ENCODE measurements around the gene ALDOC.
A peak's percentile ranks its signal among the peaks of the same experiment; 100 is the strongest.

ALDOC gene

DNA sequence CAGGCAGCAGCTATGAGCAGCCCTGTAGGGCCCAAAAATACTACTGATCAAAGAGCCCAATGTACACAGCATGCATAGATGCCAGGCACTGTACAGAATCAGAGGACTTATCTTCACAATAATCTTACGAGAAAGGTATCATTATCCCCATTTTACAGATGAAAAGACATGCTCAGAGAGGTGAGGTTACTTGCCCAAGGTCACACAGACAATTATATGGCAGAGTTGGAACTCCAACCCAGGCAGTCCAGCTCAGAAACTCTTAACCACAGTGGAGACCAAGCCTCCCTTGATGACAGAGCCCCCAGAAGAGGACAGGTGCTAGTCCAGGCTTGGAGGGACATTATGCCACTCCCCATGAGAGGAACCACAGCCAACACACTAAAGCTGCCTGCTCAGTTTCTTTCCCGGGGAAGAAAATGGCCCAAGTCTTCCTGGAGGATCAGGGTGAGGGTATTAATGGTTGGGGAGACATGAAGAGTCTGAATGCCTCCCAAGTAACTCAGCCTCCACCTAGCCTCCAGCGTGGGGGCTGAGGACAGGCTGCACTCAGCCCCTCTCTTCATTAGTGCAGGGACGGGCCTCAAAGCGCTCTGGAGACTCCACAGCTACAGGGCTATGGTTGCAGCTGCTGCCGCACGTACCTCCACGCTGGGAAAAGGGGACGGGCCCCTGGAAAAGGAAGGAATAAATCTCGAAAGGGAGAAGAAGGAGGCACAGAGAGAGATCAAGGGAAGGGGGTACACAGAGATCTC lies 25.1 kb downstream of the ALDOC start:
- no peak for DNase-seq

DNA sequence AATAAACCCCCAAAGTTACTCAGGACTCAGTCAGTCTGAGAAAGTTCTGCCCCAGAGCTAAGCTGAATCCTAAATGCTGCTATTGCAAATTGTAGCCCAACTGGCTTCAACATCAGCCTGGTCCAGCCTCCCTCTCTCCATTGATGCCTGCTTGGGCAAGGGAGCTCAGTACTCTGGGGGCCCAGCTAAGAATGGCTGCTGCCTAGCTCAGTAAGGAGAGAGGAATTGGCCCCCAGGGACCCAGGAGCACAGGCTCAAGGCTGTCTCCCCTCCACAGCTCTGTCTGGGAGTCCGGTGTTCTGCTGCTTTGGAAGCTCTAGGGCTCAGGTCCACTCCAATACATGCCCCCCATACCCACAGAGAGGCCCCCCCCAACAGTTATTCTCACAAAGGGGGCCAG lies 25.8 kb downstream of the ALDOC start:
- no peak for DNase-seq

DNA sequence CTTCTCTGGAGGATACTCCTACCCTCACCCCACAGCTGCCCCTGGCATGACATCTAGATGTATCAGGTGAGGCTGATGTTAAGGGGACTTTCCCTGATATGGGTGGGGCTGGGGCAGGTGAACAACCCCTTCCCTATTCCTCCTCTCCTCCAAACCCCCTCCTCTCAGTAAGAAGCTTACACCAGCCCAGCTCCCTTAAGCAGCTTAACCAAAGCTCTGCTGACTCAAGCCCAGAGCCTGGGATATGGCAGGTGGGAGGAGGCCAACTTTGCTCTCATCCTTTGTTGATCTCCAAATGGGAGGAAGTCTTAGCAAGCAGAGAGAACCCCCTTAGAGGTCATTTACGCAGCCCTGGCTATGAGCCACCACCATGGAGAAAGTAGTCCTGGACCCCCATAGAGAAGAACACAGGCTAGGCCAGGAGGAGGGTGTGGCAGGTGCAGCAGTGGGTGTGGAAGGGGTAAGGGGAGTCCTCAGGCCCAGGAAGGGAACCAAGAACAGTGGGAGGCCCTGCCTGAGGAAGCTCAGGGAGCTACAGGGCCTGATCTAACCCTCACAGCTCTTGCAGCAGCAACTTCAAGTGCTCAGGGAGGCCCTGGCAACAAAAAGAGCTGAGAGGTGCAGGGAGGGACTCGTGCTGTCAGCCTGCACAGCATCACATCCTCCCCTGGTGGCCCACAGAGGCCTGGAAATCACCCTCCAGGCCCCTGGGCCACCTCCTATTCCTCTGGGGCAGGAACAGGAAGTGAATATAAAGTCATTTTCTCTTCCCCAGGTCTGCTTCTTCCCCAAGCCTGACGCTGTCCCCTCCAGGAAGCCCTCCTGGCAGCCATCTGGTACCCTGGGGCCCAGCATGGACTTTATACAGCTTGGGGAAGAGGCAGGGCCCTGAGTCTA lies 27.2 kb downstream of the ALDOC start:
- peak; percentile 47 to 56 for DNase-seq

DNA sequence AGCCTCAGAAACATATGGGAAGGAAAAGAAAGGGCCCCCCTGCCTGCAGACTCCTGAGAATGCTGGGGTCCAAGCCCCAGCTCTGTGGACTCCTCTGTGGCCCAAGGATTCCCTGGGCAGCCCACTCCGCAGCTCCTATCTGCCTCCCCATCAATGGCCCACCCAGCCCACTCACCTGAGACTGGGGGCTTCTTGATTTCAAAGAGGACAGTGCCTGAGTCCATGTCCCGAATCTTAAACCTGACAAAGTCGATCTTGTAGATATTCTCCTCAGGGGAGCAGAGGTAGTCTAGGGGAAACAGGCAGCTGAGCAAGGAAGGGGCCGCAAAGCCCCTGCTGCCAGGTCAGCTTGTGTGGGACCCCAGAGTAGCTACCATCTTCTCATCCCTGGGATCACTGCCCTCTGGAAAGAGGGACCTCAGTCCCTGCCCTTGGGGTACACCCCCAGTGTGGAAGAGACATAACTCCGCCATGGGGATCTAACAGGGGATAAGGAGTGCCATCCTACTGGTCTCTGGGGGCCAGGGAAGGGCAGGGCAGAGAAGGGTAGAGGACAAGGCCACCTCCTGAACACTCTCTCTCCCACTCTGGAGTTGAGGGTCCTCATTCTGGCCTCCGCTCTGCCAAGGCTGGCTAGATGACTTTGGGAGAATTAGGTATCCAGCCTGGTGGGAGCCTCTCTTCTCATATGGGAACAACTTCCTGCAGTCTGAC lies 28.1 kb downstream of the ALDOC start:
- no peak for DNase-seq

DNA sequence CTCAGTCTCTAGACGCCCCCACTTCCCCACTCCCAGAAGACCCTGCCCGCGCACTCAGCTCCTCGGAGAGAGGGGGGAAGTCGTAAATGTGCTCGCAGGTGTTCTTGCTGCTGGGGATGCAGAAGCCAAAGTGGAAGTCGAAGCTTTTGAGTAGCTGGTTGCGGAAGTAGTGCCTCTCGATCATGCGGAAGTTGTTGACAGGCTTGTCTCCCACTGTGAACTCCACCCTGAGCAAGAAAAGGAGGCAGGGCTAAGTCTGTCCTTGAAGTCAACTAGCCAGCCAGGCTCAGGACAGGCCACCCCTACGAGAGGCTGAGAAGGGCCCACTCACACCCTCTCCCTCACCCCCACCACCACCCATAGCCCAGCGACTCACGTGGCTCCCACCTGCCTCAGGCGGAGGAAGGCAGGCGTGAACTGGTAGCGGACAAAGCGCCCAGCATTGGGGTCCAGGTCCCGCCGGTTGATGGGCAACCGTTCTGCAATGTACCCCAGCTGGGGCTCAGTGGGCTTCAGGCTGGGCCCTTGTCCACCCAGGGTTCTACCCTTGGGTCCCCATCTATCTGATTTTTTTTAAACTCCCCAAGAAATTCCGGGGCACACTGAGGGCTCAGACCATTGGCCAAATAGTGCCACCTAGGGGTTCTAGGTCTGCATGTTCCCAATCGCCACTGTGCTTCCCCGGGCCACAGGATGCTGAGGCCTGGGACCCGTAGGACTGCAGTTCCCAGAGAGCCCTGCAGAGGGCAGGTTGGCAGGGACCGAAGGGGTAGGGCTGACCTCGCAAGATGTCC lies 28.9 kb downstream of the ALDOC start:
- peak; percentile 73 to 84 for DNase-seq

DNA sequence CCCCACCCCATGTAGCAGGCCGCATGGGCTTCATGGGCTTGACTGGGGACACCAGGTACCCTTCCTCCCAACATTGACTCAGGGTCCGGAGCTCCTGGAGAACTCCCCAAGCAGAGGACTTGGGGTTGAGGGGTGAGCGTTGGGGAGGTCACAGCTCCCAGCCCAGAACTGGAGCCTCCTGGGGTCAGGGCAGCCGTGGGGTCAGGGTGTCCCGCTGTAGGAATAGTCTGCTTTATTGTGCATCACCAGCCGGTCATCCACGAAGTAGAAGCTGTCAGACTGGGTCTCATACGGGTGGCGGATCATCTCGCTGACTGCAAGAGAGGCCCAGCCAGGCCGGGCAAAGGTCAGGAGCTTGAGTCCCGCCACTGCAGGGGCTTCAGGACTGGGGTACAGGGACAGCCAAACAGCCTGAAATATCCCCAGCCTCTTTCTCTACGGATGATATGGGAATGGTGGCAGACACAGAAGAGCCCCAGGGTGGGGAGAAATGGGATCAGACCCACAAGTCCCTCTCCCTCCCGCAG lies 29.5 kb downstream of the ALDOC start:
- no peak for DNase-seq

DNA sequence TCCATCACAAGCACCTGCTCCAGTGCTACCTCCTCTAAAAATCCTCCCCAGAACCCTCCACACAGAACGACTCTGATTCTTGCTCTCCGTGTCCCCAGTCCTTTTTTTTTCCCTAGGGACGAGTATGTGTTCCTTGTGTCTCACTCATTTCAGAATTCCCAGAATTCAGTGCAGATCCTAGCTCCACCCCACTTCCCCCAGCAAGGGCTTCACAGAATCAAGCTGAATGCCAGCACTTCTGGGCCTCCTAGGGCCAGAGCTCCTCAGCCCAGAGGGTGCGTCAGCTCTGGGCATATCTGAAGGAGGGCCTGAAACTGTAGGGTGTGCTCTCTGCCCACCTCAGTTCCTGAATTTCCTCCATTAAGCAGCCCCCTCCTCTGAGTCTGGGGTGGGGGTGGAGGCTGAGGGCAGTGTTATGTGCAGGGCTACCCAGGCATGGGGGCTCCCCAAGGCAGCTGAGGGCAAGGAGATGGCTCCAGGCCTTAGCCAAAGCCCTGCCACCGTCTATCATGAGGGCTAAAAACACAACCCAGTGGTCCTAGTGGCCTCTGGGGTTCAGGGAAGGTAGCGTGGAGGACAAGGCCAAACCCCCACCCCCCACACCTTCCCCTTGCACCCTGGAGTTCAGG lies 30.8 kb downstream of the ALDOC start:
- DNase-seq = no peak

DNA sequence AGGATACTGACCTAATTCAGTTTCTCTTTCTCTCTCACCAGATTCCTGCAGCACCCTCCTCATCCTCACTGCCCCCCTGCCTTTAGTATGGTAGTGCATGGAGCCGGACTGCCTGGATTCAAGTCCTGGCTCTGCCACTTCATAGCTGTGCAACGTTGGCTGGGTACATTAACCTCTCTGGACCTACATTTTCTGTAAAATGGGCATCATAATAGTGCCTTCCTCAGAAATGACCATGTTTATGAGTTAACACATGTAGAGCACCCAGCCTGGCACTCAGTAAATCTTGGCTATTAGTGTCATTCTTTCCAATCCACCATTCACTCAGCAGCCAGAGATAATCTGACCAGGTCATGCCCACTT lies 31.6 kb downstream of the ALDOC start:
- DNase-seq = no peak

DNA sequence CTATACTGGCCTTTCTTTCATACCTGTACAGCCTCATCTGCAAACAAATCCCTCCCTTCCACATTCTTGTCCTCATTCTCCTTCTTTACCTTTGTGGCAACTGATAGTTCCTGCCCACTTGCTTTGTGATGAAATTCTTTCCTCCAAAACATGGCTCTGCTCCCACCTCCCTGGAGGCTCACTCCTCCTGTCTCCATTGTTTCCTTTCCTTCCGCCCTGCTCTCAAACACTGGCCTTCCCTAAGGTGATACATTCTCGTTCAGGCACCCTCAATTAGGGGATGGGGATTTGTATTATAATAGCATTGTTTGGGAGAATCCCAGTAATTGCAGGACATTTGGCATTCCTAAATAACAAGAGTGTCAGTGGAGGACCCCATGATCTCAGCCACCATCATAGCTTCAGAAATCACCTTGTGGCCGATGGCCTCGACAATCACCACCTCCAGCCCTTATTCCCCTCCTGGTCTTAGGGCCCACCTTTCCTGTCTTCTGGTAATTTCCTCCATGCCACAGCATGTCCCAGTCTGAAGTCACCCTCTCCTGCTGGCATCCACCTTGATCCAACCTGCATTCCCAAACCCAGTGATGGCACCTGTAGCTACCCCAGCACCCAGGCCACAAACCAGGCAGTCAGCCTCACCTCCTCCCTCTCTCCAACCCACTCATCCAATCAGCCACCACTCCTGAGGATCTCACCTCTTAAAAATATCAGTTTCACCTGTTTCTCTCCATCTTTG lies 32.1 kb downstream of the ALDOC start:
- no peak for DNase-seq

DNA sequence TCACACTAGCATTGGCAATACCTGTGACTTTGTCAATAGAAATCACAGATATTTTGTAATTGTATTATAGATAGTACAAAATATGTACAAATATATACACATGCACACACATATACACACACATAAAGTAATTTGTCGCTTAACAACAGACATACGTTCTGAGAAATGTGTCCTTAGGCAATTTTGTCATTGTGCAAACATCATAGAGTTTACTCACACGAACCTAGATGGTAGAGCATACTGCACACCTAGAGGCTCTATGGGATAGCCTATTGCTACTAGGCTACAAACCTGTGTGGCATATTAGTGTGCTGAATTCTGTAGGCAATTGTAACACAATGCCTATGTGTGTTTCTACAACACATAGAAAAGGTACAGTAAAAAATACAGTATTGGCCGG lies 35.3 kb downstream of the ALDOC start:
- no peak for DNase-seq

DNA sequence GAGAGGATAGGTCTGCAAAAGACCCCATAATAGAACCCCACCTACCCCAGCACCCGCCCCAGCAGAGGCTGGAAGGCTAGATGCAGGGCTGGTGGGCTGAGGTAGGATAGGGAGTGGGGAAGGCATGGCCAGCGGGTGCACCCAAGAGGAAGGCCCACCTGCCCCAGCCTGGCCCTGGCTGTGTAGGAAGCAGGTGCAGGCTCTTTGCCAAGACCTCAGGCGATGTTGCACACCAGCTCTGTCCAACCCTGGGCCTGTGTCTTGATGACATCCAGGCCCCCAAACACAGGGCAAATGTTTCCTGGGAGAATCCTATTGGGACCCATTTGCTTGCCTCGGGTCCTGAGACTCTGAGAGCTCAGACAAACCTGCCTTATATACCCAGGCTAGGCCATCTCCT lies 36.5 kb downstream of the ALDOC start:
- DNase-seq = no peak

DNA sequence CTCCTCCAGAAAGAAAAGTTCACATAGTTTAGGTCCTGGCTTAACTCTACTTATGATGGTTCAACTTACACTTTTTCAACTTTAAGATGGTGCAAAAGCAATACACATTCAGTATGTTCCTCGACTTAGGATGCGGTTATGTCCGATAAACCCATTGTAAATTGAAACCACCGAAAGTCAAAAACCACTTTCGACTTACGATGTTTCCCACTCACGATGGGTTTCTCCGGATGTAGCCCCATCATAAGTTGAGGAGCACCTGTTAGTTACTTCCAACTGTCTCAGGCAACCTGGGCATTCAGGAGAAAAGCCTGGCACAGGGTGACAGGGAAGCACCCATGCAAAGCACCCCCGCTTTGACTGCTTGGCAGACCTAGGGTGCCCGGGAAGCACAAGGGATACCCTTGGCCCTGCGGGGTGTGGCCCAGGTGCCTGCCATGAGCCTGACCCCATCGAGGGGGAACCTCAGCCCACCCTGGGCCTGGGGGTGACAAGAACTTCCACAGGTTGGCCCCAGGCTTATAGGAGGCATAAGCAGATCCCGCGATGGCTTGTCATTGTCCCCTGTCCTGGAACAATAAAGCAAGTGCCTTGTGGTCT lies 38.3 kb downstream of the ALDOC start:
- no peak for DNase-seq

DNA sequence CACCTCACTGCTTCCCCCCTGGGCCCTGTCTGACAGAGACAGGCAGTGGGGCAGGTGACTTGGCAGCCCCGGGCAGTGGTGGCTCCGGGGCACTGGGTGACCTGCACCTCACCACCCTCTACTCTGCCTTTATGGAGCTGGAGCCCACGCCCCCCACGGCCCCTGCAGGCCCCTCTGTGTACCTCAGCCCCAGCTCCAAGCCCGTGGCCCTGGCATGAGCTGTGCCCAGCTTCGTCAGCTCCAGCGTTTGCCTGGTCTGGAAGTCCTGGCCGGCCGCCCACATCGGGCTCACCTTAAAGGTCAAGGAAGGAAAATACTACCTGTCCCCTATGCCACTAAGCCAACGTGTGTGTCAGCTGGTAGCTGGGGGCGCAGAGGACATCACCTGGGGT lies 39.5 kb downstream of the ALDOC start:
- no peak for DNase-seq

DNA sequence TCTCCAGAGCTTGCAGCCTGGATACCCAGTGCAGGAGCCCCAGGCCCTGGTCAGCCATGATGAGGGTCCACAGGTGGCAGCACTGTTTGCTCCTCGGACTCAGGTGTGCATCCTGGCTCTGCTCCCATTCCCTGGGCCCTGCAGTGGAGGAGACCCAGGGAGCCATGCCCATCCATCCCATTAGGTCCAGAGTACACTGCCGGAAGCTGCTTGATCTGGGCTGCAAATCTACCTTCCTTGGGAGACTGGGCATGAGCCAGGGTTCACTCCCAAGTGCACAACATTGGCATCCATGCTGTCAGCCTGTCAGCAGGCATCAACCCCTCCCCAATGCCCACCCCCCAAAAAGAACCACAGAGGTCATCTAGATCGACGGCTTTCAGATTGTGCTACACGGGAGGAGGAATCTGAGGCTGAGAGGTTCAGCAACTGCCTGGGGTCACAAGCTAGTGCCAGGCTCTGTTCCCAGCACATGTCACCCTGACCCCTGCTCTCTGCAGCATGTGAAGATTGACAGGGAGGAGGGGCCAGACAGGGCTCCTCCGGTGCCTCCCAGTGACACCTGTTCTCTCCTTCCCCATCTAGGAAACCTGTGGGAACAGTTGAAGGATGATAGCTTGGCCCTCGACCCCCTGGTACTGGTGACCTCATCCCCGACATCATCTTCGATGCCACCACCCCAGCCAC lies 40.0 kb downstream of the ALDOC start:
- no peak for DNase-seq

DNA sequence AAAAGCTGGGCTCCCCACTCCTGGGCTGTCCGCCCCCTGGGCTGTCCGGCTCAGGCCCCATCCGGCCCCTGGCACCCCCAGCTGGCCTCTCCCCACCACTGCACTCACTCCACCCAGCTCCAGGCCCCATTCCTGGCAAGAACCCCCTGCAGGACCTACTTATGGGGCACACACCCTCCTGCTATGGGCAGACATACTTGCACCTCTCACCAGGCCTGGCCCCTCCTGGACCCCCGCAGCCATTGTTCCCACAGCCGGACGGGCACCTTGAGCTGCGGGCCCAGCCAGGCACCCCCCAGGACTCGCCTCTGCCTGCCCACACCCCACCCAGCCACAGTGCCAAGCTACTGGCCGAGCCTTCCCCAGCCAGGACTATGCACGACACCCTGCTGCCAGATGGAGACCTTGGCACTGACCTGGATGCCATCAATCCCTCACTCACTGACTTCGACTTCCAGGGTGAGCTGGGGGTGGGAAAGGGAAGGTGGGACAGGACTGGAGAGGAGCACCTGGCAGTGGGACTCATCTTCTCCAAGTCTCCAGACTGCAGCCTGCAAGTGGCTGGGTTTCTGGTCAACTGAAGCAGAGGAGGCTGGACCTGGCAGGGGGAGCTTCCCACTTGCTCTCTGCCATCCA lies 41.8 kb downstream of the ALDOC start:
- no peak for DNase-seq

DNA sequence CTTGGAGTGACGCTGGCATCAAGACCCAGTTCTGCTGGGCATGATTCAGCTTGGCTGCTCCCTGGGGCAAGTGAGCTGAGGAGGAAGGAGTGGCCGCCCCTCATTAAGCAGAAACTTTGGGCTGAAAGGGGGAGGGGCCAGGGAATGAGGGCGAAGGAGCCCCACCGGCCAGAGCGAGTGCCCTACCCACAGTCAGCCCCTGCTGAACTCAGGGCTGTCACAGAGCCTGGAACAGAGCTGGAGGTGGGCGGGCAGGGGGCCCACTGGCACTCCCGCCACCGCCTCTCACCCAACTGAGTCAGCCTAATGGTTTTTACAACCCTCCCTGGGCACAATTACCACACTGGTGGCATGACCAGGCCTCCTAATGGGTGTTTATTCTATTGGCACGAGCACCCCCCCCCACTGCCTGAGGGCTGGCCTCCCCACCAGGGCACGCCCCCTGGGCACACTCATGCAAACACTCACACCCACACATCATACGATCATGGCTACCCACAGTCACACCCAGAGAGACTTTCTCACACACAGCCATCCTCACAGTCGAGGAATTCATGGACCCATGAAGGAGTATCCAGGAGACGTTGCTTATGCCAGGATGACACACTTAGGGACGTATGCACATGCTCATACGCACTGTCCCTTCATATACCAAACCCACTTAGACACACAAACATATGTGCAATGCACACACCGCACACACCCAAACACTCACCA lies 43.4 kb downstream of the ALDOC start:
- DNase-seq = no peak

DNA sequence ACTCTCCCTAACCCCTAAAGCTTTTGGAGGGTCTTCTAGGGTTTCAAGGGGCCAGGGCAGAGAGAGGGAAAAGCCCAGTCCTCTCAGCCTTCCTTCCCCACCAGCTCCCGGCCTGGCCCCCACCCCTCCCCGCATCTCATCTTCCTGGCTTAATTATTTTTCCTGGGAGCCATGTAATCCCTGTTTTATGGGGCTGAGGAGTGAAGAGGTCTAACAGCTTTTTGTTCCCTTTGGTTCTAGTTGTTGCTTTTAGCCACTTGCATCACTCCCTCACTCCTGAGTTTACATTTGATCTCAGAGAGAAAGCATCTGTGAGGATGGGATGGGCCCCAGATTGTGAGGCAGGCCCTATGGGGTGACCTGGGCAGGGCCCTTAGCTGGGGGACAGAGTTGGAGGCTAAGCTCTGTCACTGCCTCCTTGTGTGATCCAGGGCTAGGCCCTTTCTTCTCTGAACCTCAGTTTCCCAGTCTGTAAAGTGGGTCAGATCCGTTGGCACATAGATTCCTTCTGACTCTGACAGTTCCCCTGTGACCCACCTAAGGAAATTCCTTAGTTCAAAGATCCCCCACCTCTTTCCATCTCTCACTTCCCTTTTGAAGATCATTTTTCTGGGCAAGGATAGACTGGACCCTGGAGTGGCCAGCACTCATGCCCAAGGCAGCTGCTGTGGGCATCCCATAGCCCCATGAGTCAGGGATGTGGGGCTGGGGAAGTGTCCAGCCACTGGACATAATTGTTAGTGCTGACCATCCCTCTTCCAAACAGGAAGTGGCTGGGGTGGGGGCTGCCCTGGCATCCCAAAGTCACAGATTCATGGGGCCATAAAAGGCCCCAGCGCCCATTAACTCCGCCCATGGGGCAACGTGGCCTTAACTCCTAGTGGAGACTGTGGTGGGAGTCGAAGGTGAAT lies 44.4 kb downstream of the ALDOC start:
- no peak for DNase-seq

DNA sequence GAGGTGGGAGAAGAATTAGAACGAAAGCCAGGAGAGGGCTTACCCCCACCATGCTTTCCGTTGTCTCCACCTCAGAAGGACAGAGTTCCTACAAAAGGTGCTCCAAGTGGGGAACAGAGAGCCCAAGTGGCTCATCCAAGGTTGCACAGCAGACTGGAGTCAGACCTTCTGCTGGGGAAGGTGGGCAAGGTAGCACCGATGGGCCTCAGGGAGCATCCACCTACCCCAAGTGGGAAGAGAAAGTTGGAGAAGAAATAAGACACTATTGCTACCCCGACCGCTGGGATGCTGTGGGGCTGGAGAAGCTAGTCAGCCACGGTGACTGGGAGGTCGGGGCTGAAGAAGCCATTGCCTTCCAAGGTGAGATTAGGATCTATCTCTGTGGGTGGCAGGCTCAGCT lies 45.8 kb downstream of the ALDOC start:
- DNase-seq = no peak
